Keratinocyte (primary cell): ENCODE measurements around the gene ANXA5.

Experiments used
- EZH2 ChIP-seq: IDR thresholded peaks from one replicate; pipeline ENCODE4 v1.6.1; 2012; ENCODE audit warnings: inconsistent platforms, mild to moderate bottlenecking, low read length, moderate library complexity
- TF ChIP-seq, protein P1 (sequence below), 3 experiments: IDR thresholded peaks in 1 of 3; conservative IDR thresholded peaks in 1 of 3; optimal IDR thresholded peaks in 1 of 3; 2 replicates in 2 of 3; 3 replicates in 1 of 3; pipeline versions ENCODE3 to v1.5.1; 2011; ENCODE audit warnings: low read length in 3 of 3, mild to moderate bottlenecking in 3 of 3, moderate library complexity in 2 of 3, control low read depth in 1 of 3, inconsistent platforms in 1 of 3; ENCODE audit not compliant: insufficient read depth in 2 of 3; ENCODE audit errors: extremely low read depth in 1 of 3

DNA sequence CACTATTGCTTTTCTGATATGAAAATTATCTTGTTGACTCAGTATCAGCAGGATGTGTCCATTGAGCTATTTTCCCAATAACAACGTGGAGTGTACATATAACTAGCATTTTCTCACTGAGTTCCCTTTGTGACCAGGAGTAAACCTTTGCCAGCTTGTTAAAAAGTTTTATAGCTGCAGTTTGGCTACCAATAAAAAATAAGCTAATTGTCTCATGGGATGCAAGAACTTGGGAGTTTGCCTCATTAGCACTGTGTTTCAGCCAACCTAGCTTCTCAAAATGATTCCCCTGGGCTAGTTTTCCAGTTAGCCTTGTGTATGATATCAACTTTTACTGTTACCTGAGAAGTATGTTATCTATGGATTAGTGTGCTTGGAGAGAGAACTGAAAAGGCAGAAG lies 24.9 kb upstream of the ANXA5 start:
- TF ChIP-seq, protein P1, sequence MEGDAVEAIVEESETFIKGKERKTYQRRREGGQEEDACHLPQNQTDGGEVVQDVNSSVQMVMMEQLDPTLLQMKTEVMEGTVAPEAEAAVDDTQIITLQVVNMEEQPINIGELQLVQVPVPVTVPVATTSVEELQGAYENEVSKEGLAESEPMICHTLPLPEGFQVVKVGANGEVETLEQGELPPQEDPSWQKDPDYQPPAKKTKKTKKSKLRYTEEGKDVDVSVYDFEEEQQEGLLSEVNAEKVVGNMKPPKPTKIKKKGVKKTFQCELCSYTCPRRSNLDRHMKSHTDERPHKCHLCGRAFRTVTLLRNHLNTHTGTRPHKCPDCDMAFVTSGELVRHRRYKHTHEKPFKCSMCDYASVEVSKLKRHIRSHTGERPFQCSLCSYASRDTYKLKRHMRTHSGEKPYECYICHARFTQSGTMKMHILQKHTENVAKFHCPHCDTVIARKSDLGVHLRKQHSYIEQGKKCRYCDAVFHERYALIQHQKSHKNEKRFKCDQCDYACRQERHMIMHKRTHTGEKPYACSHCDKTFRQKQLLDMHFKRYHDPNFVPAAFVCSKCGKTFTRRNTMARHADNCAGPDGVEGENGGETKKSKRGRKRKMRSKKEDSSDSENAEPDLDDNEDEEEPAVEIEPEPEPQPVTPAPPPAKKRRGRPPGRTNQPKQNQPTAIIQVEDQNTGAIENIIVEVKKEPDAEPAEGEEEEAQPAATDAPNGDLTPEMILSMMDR (optimal IDR thresholded peaks at IDR 0.05 in 1 of 3, IDR thresholded peaks at IDR 0.05 in 1 of 3, conservative IDR thresholded peaks at IDR 0.05 in 1 of 3; ENCODE audit: extremely low read depth in 1 of 3, insufficient read depth in 2 of 3, low read length in 3 of 3), result no peak
- TF ChIP-seq EZH2, result no peak
